HG02938 (cell line): ENCODE results near the gene TP53TG5.

Source experiments
- ATAC-seq: cut with Tn5 transposase; IDR thresholded peaks from one replicate; pipeline ENCODE4 v1.9.1; 2021; ENCODE audit warnings: mild to moderate bottlenecking, moderate library complexity; ENCODE audit not compliant: unreplicated experiment

The TP53TG5 gene

GRCh38 chr20:45346851-45347250 is 31.3 kb downstream of the TP53TG5 start:
- no peak for ATAC-seq

- no peak for ATAC-seq
Measured at GRCh38 chr20:45346291-45346718, 31.8 kb downstream of the TP53TG5 start.

DNA sequence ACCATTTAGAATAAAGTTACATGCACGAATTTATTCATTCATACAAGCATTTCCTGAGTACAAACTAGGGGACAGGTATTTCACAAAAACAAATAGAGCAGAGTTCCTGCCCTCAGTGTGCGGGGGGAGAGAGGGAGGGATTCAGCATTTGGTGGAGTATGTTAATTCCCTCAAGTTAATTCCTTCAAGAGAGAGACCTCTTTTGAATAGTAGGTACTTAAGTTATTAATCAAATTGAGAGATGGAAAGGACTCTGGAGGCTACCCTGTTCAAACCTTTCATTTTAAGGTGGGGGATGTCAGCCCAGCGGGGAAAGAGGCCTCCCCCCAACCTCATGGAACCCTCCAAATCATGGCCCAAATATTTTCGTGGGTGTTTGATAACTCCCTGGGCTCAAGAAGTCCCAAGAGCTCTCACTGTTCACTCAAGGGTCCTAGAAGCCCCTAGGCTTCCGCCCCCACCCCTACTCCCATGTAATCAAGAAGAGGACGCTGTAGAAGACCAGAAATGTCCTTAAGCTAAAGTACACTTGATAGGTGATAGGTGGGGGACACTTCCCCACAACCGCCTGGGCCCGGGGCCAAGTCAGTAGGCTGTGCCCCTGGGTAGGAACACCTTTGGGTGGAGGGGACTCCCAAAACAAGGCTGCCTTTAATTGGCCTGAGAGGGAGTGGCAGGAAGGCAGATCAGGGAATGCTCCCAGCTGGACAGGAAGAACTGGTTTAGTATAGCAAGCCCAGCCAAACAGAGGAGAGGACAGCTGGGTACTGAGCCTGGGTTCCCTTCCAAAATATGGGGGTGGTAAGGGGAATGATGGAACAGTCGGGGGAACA is 32.8 kb downstream of the TP53TG5 start:
- no peak for ATAC-seq

DNA sequence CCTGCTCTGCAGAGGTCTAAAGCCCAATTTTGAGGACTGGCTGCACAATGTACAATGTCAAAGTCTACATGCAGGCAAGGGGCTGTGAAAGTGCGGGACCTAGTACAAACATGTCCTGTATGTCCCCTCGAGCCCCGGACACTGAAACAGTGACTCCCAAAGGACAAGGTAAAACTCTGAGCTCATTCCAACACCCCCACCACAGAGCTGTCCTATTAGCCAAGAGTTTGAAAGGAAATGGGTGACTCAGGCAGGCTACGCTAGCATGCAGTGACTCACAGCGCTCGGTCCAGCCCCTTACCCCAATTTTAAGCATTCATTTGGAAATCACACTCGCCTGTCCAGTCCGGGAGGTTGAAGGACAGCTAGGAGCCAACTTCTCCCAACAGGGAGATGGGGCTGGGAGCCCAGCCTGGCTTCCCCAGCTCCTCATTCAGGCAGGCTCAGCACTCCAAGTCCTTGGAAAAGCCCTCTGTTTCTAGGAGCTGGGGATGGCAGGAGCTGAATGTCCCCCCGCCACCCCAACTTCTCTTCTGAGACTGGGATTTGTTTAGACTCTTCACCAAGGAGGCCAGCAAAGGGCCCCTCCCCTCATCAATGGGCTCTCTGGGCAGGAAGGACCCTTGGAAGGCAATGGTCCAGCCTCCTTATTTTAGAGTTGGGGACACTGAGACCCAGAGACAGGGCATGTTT is 33.8 kb downstream of the TP53TG5 start:
- ATAC-seq = no peak

- no peak for ATAC-seq
Measured at GRCh38 chr20:45343532-45344167, 34.5 kb downstream of the TP53TG5 start.

DNA sequence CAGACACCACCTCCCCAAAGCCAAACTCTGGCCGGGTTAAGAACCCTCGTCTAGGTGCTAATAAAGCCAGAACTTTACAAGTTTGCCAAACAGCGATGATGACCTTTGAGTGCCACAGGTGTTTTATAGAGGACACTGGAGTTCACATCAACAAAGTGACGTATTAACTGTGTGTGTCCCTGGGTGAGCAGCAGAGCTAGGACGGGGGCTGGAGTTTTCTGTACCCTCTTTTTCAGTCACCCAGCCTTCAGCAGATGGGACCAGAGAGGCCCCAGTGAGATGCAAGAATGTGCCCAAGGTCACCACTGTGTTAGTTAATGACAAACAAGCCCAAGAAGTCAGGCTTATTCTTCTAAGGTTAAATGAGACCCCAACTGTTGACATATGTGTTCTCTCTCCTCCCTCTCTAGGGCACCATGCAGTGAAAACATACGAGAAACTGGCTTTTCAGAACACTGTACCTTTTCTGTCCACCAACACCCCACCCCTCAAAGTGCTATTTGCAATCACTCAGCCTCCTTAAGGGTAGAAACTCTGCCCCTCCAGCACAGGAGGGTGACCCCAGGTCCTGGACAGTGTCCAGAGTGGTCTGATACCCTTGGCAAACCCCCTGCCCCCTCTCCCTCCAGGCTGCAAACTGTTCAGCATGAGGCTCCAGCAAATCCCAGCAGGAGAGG is 35.1 kb downstream of the TP53TG5 start:
- no peak for ATAC-seq

DNA sequence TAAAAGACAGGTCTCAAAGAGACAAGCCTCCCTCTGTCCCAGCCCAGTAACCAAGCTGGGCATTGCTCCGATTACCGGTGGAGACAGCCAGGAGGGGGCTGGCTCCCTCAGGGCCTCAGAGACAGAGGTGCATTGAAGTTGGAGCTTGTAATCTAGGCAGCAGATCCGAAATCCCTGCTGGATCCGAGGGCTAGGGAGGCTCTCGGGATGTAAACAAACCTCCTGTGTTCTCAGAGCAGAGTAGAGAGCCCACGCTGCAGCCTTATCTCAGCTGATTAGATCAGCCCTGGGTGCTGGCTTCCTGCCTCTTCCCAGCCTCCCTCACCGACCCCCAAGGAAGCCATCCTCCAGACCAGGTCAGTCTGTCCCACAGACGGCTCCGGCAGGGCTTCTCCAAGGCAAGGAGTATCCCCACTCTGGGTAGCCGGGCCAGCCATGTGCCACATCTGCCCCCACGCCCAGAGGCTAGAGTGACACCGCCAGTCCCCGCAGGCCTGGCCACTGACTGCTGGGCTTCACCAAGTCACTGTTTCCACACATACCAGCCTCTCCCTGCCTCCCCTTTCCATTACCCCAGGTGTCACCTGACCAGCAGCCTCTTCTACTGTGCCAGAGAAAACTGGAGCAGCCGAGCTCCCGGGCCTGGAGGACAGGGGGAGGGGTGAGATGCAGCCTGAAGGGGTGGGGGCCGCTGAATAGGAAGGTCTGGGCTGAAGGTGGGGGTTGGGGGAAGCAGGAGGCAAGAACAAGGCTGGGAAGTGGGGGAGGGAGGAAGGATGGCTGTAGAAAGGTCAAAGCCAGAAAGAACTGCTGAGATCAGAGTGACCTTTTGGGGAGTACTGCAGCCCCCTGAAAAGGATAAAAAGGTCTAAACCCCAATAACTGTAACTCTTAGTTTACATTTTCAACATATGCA is 35.9 kb downstream of the TP53TG5 start:
- no peak for ATAC-seq

- no peak for ATAC-seq
Measured at GRCh38 chr20:45341579-45341938, 36.6 kb downstream of the TP53TG5 start.

DNA sequence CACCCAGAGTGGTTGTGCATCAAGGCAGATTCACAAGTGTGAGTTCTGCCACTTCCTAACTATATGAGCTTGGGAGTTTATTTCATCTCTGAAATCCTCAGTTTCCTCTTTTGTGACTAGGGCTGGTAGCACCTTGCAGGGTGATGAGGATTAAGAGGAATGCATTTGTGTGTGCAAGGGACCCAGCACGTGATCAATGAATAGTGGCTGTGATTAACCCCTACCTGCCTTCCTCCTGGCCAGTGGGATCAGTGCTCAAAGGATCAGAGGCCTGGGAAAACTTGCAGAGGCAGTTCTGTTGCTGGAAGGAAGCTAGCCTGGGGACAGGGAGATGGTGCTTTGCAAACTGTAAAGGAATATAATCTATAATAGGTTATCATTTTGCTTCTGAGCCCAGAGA is 37.2 kb downstream of the TP53TG5 start:
- ATAC-seq = no peak

- no peak for ATAC-seq
Measured at GRCh38 chr20:45340236-45340847, 37.8 kb downstream of the TP53TG5 start.

GRCh38 chr20:45339799-45340198 is 38.3 kb downstream of the TP53TG5 start:
- no peak for ATAC-seq

GRCh38 chr20:45339084-45339483 is 39.0 kb downstream of the TP53TG5 start:
- no peak for ATAC-seq

DNA sequence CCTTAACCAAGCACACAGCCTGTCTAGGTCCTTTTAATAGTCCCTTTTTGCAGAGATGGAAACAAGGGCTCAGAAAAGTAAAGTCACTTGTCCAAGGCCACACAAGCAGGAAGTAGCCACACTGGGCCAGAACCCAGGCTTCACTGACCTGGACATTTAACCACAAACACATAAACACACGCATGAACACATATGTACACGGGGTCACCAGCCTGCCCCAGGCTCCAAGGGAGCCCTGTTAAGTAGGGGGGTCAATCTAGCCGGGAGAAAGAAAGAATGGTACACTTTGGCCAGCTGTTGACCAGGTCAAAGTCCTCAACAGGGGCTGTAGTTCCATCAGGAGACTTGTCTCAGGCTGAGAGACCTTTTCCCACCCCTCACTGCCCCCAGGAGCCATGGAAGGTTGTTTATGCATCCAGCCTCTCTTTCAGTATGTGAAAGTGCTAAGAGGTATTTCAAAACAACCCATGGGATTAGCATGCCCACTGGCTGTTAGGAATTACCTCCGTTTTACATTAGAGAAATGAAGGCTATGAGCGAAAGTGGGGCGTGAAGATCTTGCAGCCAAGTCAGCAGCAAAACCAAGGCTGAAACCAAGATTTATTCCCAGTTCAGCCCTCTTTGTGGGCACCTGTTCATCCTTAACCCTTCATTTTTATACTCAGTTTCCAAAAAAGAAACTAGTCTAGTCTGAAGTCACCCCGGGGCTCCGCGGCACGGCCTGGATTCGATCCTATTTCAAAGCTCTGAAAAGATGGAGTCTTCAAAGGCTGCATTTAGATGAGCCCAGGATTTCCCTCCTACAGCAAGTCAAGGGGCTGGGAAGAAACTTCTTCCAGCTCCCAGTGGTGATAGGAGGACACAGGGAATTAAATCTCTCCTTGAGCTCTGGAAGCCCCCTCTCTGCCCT is 39.7 kb downstream of the TP53TG5 start:
- ATAC-seq = no peak

DNA sequence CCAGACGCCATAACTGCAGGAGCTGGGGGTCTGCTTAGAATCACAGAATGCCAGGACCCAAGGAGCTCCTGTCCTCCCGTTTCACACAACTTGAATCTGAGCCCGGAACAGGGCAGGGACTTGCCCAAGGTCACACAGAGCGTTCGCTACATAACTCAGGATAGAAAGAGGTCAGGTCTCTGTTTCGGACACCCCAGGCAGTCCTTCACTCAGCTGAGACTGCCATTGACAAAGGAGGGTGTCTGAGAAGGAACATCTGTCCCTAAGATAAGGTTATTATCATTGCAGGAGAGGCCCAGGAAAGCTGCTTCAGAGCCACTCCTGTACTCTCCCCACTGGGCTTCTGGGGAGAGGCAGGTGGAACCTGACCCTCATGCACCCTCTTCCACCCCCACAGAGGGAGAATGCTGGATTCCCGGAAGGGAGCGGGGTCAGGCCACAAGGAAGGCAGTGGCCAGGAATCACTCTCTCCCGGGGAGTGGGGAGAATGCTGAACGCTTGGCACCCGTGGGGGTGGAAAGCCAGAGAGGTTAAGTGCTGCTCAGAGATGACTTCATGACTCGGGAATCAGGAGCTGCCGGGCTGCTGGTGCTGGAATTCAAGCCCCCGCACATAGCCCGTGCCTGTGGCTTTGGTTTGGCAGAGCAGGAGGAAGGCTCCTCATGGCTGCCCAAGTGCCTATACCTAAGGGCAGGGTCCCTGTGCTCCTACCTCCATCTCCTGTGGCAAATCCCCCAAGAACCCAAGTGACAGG is 40.6 kb downstream of the TP53TG5 start:
- ATAC-seq = no peak

DNA sequence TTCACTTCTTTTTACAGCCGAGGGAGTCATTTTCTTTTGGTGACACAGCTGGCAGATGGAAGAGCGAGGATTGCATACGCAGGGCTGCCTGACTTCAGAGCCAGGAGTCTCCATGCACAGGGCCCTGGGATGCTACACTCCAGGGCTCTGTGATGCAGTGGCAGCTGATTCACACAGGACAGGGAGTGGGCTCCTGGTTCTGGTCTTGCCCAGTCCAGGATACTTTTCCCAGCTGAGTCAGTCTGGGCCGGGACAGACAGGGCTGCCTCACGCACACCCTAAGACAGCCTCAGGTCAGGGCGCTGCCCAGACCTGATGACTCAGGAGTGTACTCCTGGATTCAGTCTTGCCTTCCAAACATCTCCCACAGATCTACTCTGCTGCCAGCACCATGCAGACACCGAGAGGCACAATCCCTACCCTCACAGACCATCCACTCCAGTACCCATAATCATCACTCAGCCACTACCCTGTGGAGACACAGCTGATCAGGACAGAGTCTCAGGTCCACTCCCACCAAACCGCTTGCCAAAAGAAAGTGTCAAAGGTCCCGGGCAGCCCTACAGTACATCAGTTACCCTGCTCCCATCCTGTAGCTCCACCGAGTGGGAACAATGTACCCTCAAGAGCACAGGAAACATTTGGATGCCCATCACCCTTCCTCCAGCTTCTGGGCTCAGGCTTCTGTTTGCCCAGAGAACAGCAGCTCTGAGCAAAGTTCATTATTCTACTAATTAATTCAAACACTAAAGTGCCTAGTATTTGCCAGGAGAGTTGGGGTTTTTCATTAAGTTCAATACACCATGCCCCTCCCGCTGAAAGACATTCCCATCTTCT is 41.4 kb downstream of the TP53TG5 start:
- ATAC-seq = no peak

DNA sequence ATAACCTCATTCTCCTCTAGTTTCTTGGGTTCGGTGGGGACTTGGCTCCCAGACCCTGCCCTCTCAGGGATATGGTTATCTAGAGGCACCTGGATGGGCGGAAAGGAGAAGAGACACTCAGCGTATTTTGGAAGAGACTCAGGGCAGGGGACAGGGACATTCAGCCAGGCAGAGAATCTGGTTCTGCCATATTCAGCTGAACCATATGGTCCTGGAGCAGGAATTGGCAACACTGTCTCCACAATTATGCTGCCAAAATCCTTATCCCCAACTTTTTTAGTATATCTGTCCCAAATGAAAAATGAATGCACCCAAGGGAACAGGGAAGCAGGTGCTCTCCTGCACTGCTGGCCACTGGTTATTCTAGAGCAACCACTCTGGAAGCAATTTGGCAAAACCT is 47.6 kb downstream of the TP53TG5 start:
- ATAC-seq = no peak
